Suprapubic skin (tissue), 4 donors: ENCODE measurements around the gene DARS1. TPM values are rescaled to one million over a fixed set of nuclear protein-coding genes. Genes with fewer than 3 reads are reported as not detected.
"Not testable (repeated sequence)": the region's sequence is repeated elsewhere in the genome, so short reads cannot be mapped to it uniquely, and the experiment has no call there.

ENCODE experiments used
- DNase-seq, 2 donors: peaks; one replicate each; pipeline ENCODE4 v3.0.0-alpha.2; 2019; ENCODE audit warnings: low spot score in 2 of 2
- H3K27ac ChIP-seq: fragments of 200-600 bp; sonication (generic); one replicate; pipeline ENCODE4 v1.5.1; 2019
- H3K27me3 ChIP-seq: fragments of 200-600 bp; sonication (generic); one replicate; pipeline ENCODE4 v1.5.1; 2019
- H3K36me3 ChIP-seq: fragments of 200-600 bp; sonication (generic); one replicate; pipeline ENCODE4 v1.5.1; 2019
- H3K4me1 ChIP-seq: fragments of 200-600 bp; sonication (generic); one replicate; pipeline ENCODE4 v1.5.1; 2019
- H3K4me3 ChIP-seq: fragments of 200-600 bp; sonication (generic); one replicate; pipeline ENCODE4 v1.5.1; 2019; ENCODE audit warnings: mild to moderate bottlenecking
- H3K9me3 ChIP-seq: fragments of 200-600 bp; sonication (generic); one replicate; pipeline ENCODE4 v1.5.1; 2019
- CTCF ChIP-seq, 2 donors: fragments of 200-600 bp in 1 of 2; fragments of 450-650 bp in 1 of 2; sonication (generic) in 1 of 2; IDR thresholded peaks; one replicate each; pipeline ENCODE4 v1.5.1; 2016 to 2019; ENCODE audit warnings: antibody characterized with exemption in 2 of 2, mild to moderate bottlenecking in 1 of 2, moderate library complexity in 1 of 2
- EP300 ChIP-seq: sonication (generic); formaldehyde crosslinking; IDR thresholded peaks from one replicate; pipeline ENCODE4 v1.6.1; 2017; ENCODE audit warnings: antibody characterized with exemption
- POLR2A ChIP-seq, 2 donors: fragments of 450-650 bp; IDR thresholded peaks; one replicate each; pipeline ENCODE4 v1.6.1; 2017; ENCODE audit warnings: antibody characterized with exemption in 2 of 2, mild to moderate bottlenecking in 2 of 2, moderate library complexity in 2 of 2
- POLR2AphosphoS5 ChIP-seq, 3 donors: sonication (generic); formaldehyde crosslinking; IDR thresholded peaks; one replicate each; pipeline ENCODE4 v1.6.1; 2017; ENCODE audit warnings: antibody characterized with exemption in 3 of 3
- WGBS: methylation state at CpG from one replicate; pipeline ENCODE4 v1.1.5; 2018; 5-methylcytosine and 5-hydroxymethylcytosine counted together
- total RNA-seq, 4 donors: library from RNA; depleted of rRNA; stranded (reverse); fragments of >200 nt; gene quantifications; one replicate each; pipeline ENCODE4 v1.1.0, GENCODE V29; 2016

Gene DARS1
- total RNA-seq, 4 donors from 2014 or later: 63.1 to 82.6 (median 67.4) TPM

GRCh38 chr2:135890149-135890548, 95.3 kb downstream of the DARS1 start:
- no peak overlapping the region for H3K4me3 ChIP-seq
- no peaks in the 10 kb centered on the region for H3K4me1 ChIP-seq
- no peak for TF ChIP-seq CTCF (IDR thresholded peaks at IDR 0.05)
- no peak for TF ChIP-seq EP300
- TF ChIP-seq POLR2AphosphoS5 (IDR thresholded peaks at IDR 0.05): no peak
- no peak overlapping the region for H3K27ac ChIP-seq
- no peaks in the 10 kb centered on the region for H3K27me3 ChIP-seq
- WGBS: 94% methylated on average over 4 of the region's 4 CpGs
- no peaks in the 10 kb centered on the region for H3K36me3 ChIP-seq
- no peaks in the 10 kb centered on the region for H3K9me3 ChIP-seq
- no peak for DNase-seq

- not testable (repeated sequence) for DNase-seq, H3K4me1 ChIP-seq, H3K4me3 ChIP-seq, H3K27me3 ChIP-seq, H3K27ac ChIP-seq, H3K36me3 ChIP-seq, H3K9me3 ChIP-seq
- 85% methylated on average over 5 of the region's 5 CpGs for WGBS
These were observed 96.8 kb downstream of the DARS1 start for GRCh38 chr2:135888587-135888986.

GRCh38 chr2:135885709-135886108, 99.7 kb downstream of the DARS1 start:
- DNase-seq: no peak
- no peak for TF ChIP-seq POLR2A (IDR thresholded peaks at IDR 0.05)
- no peak for TF ChIP-seq CTCF (IDR thresholded peaks at IDR 0.05)
- no peak for TF ChIP-seq EP300
- no peak for TF ChIP-seq POLR2AphosphoS5 (IDR thresholded peaks at IDR 0.05)
- Histone ChIP-seq H3K4me1 (no peaks in the 10 kb centered on the region), H3K4me3 (no peak overlapping the region), H3K27me3 (no peaks in the 10 kb centered on the region), H3K27ac (no peak overlapping the region), H3K36me3 (no peaks in the 10 kb centered on the region), H3K9me3 (no peaks in the 10 kb centered on the region)
- WGBS: 85% methylated on average over 4 of the region's 4 CpGs

- 69% methylated on average over 3 of the region's 3 CpGs for WGBS
- Histone ChIP-seq H3K36me3 (no peaks in the 10 kb centered on the region), H3K27ac (no peak overlapping the region), H3K27me3 (no peaks in the 10 kb centered on the region), H3K4me3 (no peak overlapping the region), H3K9me3 (no peaks in the 10 kb centered on the region), H3K4me1 (no peaks in the 10 kb centered on the region)
- TF ChIP-seq POLR2A (IDR thresholded peaks at IDR 0.05) (no peak), CTCF (IDR thresholded peaks at IDR 0.05) (no peak), EP300 (no peak), POLR2AphosphoS5 (IDR thresholded peaks at IDR 0.05) (no peak)
- no peak for DNase-seq
These were observed 103.0 kb downstream of the DARS1 start for GRCh38 chr2:135882415-135882814.

- 81% methylated on average over 15 of the region's 15 CpGs for WGBS
- H3K4me1 ChIP-seq: peaks cover 20% of the 10 kb centered on the region
- not testable (repeated sequence) for H3K9me3 ChIP-seq, DNase-seq, H3K36me3 ChIP-seq, H3K27ac ChIP-seq, H3K27me3 ChIP-seq
- peak overlapping the region; percentile 91 for H3K4me3 ChIP-seq
These were observed 108.7 kb downstream of the DARS1 start for GRCh38 chr2:135876770-135877169.

- peaks cover 20% of the 10 kb centered on the region for H3K4me1 ChIP-seq
- H3K27ac ChIP-seq: peak within 1 kb of the TSS; percentile 87
- peak within 1 kb of the TSS; percentile 91 for H3K4me3 ChIP-seq
- 1% methylated on average over 40 of the region's 71 CpGs for WGBS
- H3K9me3 ChIP-seq: no peaks in the 10 kb centered on the region
- no peaks in the 10 kb centered on the region for H3K27me3 ChIP-seq
- no peak for TF ChIP-seq POLR2A (IDR thresholded peaks at IDR 0.05)
- TF ChIP-seq CTCF (IDR thresholded peaks at IDR 0.05): peak in 1 of 2 donors; percentile 13
- peak in 1 of 3 donors; percentile 39 for TF ChIP-seq POLR2AphosphoS5 (IDR thresholded peaks at IDR 0.05)
- no peak for TF ChIP-seq EP300
- peaks cover 2% of the 10 kb centered on the region for H3K36me3 ChIP-seq
- peak; percentile 98 for DNase-seq
These were observed 109.2 kb downstream of the DARS1 start, which contains the start of gene MCM6 for GRCh38 chr2:135876066-135876711. MCM6 (minus strand) TSS chr2:135876443; CDS start chr2:135876365, 78 bp downstream.
